GM23338 (cell line): ENCODE measurements around the gene RAB40A.

Experiments
- CREB1 ChIP-seq: fragments of 250-450 bp; sonication (Bioruptor Pico); IDR thresholded peaks from 2 replicates; pipeline ENCODE4 v1.5.0; 2020; ENCODE audit warnings: low read depth, mild to moderate bottlenecking, moderate library complexity
- POLR2AphosphoS5 ChIP-seq: IDR thresholded peaks from 2 replicates; pipeline ENCODE4 v1.6.1; 2016; ENCODE audit warnings: antibody characterized with exemption, low read depth
- TF ChIP-seq, protein P1 (sequence below), 2 experiments: fragments of 200-600 bp in 1 of 2; sonication (generic) in 1 of 2; conservative IDR thresholded peaks; 2 replicates each; pipeline versions ENCODE4 v1.5.1 to v1.6.1; 2016 to 2017; ENCODE audit warnings: antibody characterized with exemption in 2 of 2, low read depth in 2 of 2, mild to moderate bottlenecking in 2 of 2, moderate library complexity in 1 of 2

DNA sequence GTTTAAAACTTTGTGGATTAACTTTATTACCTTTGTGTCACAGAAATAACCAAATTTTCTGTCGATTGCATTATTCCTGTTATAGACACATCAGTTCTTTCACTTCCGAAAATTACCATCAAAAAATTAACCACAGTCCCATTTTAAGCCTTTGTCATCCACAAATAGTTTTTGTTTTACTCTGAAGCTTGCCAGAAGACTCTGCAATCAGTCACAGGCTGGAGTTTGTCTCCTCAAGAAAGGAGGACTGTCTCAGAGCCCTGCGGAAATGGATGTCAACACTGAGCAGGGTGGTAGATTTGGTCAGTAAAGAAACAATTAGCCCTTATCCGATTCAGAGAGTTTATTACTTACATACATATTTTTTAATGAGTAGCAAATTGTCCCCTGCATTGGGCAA lies 45.9 kb upstream of the RAB40A start:
- TF ChIP-seq, protein P1, sequence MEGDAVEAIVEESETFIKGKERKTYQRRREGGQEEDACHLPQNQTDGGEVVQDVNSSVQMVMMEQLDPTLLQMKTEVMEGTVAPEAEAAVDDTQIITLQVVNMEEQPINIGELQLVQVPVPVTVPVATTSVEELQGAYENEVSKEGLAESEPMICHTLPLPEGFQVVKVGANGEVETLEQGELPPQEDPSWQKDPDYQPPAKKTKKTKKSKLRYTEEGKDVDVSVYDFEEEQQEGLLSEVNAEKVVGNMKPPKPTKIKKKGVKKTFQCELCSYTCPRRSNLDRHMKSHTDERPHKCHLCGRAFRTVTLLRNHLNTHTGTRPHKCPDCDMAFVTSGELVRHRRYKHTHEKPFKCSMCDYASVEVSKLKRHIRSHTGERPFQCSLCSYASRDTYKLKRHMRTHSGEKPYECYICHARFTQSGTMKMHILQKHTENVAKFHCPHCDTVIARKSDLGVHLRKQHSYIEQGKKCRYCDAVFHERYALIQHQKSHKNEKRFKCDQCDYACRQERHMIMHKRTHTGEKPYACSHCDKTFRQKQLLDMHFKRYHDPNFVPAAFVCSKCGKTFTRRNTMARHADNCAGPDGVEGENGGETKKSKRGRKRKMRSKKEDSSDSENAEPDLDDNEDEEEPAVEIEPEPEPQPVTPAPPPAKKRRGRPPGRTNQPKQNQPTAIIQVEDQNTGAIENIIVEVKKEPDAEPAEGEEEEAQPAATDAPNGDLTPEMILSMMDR (conservative IDR thresholded peaks at IDR 0.05; ENCODE audit: low read depth in 2 of 2) = no peak
- TF ChIP-seq POLR2AphosphoS5 (no peak), CREB1 (CRISPR knock-in tag) (no peak)
